GM19099 (cell line): ENCODE measurements around the gene ZNF547.

Experiments
- POLR2A ChIP-seq: IDR thresholded peaks from 3 replicates; pipeline ENCODE4 v1.6.1; 2011; ENCODE audit warnings: low read depth; ENCODE audit not compliant: insufficient read length; ENCODE audit errors: extremely low read depth

The ZNF547 gene

GRCh38 chr19:57403737-57404563 is 40.6 kb downstream of the ZNF547 start:
- no peak for TF ChIP-seq POLR2A

- TF ChIP-seq POLR2A = no peak
Measured at GRCh38 chr19:57406516-57407123, 43.3 kb downstream of the ZNF547 start.

GRCh38 chr19:57410877-57411671 is 47.7 kb downstream of the ZNF547 start, which contains the start of gene ZNF17:
Gene ZNF17 (plus strand): TSS chr19:57411161. CDS start chr19:57413616, 2,455 bp downstream.
- TF ChIP-seq POLR2A = peak; percentile 66

- no peak for TF ChIP-seq POLR2A
Measured at GRCh38 chr19:57419439-57419838, 56.1 kb downstream of the ZNF547 start.

GRCh38 chr19:57421037-57421436 is 57.7 kb downstream of the ZNF547 start:
- TF ChIP-seq POLR2A = no peak
